HL-60/S4 treated with phorbol 12-myristate 13-acetate at 8.2 ng/mL for 4 days and 3 days (cell line): ENCODE results near the gene SARDH.

Source experiments
- in situ Hi-C: fragments of 300-500 bp; cut with MboI; formaldehyde crosslinking; loops from 2 replicates; pipeline ENCODE4 v1.15.0; 2022; ENCODE audit warnings: low sequenced_read_pairs

Gene SARDH

GRCh38 chr9:133716564-133717112 lies 21.5 kb downstream of the SARDH start:
- in situ Hi-C loops: loop anchor here (10.0 kb wide), 1 partner anchor 182 kb away; the partner anchor contains the start of gene ADAMTSL2

- in situ Hi-C loops: loop anchor here (10.0 kb wide), 1 partner anchor 181 kb away; the partner anchor contains the start of gene ADAMTSL2
Observed at GRCh38 chr9:133715866-133716563, 22.1 kb downstream of the SARDH start.

GRCh38 chr9:133715295-133715865 lies 22.8 kb downstream of the SARDH start:
- in situ Hi-C loops: loop anchor here (10.0 kb wide), 1 partner anchor 181 kb away; the partner anchor contains the start of gene ADAMTSL2

- in situ Hi-C loops: loop anchor here (10.0 kb wide), 1 partner anchor 180 kb away; the partner anchor contains the start of gene ADAMTSL2
Observed at GRCh38 chr9:133714606-133715294, 23.4 kb downstream of the SARDH start.

DNA sequence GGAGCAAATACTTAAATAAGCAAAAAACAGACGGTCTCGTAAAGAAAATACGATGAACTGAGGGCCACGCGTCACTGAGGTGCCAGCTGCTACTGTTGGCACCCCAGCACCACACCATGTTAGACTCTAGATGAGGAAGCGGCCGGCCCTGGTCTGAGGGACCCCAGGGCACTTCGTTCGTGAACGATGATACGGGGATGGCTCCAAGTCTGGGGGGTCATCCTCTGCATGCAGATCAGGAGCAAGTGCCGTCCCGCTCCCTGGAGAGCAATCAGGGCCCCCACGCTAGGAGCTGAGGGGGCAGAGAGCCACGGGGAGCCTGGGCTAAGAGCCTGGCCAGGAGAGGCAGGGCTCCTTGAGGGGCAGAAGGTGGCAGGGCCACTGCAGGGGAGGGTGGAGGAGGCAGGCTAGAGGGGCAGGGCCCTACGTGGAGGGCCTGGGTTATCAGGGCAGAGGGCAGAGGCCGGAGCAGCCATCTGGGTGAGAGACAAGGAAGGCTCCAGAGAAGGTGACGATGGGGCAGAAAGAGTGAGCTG lies 24.1 kb downstream of the SARDH start:
- in situ Hi-C loops: loop anchor here (10.0 kb wide), 1 partner anchor 179 kb away; the partner anchor contains the start of gene ADAMTSL2

- in situ Hi-C loops: loop anchor here (10.0 kb wide), 1 partner anchor 179 kb away; the partner anchor contains the start of gene ADAMTSL2
Observed at GRCh38 chr9:133713150-133713959, 24.8 kb downstream of the SARDH start.

GRCh38 chr9:133712221-133713100 lies 25.7 kb downstream of the SARDH start:
- in situ Hi-C loops: loop anchor here (10.0 kb wide), 1 partner anchor 178 kb away; the partner anchor contains the start of gene ADAMTSL2

DNA sequence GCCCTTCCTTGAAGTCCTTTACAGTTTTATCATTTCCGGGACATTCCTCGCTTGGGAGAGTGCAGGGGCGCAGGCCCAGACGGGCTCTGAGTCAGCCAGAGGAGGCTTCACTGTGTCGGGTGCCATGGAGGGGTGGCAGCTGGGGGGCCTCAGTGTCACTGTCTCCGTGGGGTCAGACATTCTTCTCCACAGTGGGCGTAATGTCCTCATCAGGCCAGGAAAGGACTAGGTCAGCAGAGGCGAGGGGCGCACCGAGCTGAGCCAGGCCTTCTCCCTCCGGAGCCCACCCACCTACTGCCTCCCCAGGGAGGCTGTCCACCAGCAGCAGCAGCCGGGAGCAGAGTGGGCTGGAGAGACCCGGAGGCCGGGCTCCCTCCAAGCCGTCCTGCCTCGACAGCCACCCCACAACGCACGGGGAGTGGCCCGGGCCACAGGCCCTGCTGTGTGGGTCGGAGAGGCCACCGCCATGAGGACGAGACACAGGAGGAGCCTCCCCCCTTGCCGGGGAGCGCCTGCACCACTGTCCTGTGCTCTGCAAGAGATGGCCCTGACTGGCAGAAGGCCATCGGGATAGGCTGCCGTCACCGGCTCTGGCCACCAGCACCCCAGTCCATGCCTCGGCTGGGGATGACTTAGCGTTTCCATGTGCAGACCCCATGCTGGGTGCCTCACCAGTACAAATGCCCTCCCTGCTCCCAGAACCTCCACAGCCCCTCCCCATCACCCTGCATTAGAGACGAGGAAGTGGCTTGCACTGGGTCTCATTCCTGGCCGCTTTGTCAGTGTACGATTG lies 26.5 kb downstream of the SARDH start:
- in situ Hi-C loops: loop anchor here (10.0 kb wide), 1 partner anchor 177 kb away; the partner anchor contains the start of gene ADAMTSL2

GRCh38 chr9:133710661-133711427 lies 27.3 kb downstream of the SARDH start:
- in situ Hi-C loops: loop anchor here (10.0 kb wide), 1 partner anchor 176 kb away; the partner anchor contains the start of gene ADAMTSL2

GRCh38 chr9:133709691-133710571 lies 28.2 kb downstream of the SARDH start:
- in situ Hi-C loops: loop anchor here (10.0 kb wide), 1 partner anchor 175 kb away; the partner anchor contains the start of gene ADAMTSL2

GRCh38 chr9:133709015-133709611 lies 29.0 kb downstream of the SARDH start:
- in situ Hi-C loops: no loop called here

GRCh38 chr9:133708246-133709014 lies 29.7 kb downstream of the SARDH start:
- in situ Hi-C loops: no loop called here

GRCh38 chr9:133707763-133708245 lies 30.3 kb downstream of the SARDH start:
- in situ Hi-C loops: no loop called here

DNA sequence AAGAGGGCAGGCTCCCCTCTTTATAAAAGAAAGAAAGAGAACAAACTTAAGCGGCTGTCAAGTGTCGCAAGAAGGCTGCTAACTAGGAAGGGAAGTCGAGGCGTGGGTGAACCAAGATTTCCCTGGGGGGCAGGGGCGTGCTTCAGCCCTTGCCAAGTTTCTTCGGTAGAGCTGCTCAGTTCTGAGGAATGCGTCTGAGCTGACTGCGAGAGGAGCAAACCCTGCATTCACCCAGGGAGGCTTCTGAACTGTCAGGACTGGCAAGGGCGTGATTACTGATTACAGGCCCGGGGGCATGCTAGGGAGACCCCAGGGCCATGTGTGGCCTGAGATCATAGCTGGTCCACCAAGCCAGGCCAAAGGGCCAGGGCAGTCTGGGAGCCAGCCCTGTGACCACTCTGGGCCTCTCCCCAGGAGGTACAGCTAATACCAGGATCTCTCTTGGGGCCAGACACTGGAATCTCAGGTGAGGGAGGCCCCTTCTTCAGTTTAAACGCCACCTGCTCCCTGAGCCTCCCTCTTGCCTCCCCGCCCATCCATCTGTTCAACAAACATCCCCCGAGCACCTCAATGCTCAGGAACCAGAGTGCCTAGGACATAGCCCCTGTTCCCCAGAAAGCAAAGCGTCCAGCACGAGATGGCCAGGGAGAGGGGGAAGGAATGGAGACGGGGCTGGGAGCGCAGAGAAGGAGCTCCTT lies 30.9 kb downstream of the SARDH start:
- in situ Hi-C loops: no loop called here
